ENCODE measurements around the gene OR9A4.
"Not testable (repeated sequence)": the region's sequence is repeated elsewhere in the genome, so short reads cannot be mapped to it uniquely, and the experiment has no call there.

The OR9A4 gene, protein sequence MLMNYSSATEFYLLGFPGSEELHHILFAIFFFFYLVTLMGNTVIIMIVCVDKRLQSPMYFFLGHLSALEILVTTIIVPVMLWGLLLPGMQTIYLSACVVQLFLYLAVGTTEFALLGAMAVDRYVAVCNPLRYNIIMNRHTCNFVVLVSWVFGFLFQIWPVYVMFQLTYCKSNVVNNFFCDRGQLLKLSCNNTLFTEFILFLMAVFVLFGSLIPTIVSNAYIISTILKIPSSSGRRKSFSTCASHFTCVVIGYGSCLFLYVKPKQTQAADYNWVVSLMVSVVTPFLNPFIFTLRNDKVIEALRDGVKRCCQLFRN

DNA sequence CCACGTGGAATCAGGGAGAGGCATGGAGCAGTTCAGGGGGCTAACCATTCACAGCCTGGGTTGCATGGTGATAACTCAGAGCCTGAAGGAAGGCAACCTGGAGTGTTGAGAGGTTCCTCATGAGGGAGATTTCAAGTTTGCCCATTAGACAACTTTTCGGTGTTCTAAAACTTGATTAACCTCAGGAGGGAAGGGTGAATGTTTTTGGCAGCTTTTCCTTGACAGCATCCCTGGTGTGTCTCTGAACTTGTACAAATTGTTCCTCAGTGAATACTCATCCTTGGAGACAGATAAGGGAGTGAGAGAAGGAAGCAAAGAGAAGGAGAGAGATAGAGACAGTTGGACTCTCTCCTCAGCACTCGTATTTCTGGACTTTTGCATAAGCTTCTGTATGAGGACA is at the start of gene OR9A4:
OR9A4 (plus strand) TSS at position 301 of the 400 bp plus-strand sequence. CDS start 2,477 bp downstream, outside the sequence.
- DNase-seq, result no peak

DNA sequence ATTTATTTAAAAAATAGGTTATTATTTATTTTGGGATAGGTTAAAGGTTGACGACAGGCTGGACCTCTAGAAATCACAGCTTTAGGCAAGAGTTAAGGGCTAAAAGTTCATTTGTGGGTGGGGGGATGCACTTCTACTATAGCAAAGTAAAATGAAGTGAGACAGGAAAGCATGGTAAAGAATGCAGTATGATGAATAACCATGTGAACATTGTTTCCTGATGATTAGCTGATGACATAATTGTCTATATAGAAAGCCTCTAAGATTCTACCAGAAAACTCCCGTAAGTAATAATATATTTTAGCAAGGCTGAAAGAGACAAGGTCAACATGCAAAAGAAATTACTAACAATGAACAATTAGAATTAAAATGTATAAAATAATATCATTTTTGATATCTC is 49.2 kb upstream of the OR9A4 start:
- DNase-seq, result no peak

DNA sequence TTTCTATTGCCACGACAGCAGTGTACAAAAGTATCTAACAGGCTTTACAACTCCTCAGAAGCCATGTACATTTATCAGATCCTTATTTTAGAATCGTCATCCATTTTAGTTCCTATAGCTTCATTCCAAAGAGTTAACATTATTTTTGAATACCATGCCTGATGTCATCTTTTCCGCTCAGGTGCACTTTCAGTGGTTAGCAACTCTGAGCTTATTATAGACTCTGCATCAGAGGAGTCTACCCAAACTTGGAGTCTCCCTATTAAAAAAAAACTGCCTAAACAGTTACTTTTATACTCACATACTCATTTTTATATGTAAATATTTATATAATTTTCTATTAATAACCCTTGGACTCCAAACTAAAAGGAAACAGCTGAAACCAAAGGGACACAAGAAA is 43.3 kb upstream of the OR9A4 start:
- DNase-seq, result no peak

DNA sequence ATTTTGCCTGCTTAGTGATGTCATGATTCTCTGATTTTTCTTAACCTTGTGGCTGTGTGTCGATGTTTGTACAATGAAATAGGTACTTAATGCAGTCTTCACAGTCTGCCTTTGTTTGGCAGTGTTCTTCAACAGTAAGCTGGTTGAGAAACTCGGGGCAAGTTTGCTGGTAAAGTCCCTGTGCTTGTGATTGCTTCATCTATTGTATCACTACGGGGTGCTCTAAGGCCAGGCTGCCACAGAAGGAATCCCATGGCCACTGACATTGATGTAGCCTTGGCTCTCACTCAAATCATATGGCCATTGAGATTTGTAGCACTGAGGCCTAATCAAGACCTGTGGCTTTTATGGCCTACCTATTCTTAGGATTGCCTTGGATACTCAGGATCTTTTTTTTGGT is 41.4 kb upstream of the OR9A4 start:
- peak; percentile 82 to 87 for DNase-seq

DNA sequence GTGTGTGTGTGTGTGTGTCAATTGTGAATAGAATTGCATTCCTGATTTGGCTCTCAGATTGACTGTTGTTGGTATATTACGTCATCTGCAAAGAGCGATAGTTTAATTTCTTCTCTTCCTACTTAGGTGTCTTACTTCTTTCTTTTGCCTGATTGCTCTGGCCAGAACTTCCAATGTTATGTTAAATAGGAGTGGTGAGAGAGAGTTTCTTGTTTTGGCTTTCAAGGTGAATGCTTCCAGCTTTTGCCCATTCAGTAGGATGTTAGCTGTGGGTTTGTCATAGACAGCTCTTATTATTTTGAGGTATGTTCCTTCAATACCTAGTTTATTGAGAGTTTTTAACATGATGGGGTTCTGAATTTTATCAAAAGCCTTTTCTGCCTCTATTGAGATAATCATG is 40.7 kb upstream of the OR9A4 start:
- no peak for DNase-seq

DNA sequence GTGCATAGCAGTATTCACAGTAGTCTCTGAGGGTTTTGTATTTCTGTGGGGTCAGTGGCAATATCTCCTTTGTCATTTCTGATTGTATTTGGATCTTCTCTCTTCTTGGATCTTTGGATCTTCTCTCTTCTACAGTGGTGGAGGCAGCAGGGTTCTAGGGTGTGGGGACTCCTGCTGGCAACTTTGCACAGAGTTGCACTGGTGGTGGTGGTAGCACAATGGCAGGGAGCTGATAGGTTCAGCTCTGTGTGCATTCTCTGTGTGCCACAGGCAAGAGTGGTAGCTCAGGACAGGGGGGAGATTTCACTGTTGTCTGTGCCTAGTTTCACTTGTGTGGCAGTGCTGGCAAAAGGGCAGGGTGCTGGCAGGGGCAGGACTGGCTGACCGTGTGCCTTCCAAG is 39.8 kb upstream of the OR9A4 start:
- DNase-seq, result no peak

DNA sequence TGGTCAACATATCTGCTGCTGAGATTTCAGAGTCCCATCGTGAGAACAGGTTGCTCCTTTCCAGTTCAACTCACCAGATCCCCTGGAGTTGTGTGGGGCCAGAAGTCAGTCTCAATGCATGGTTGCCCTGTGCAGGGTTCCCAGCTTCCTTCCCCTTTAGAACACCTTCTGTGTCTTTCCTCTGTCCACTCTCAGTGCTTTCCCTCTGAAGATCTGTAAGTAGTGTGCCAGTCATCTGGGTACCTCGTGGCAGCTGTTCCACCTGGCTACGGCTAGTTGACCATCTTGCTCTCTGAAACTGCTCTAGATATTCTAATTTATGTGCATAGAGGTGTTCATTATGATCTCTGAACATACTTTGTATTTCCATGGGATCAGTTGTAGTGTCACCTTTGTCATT is 38.8 kb upstream of the OR9A4 start:
- DNase-seq, result no peak

DNA sequence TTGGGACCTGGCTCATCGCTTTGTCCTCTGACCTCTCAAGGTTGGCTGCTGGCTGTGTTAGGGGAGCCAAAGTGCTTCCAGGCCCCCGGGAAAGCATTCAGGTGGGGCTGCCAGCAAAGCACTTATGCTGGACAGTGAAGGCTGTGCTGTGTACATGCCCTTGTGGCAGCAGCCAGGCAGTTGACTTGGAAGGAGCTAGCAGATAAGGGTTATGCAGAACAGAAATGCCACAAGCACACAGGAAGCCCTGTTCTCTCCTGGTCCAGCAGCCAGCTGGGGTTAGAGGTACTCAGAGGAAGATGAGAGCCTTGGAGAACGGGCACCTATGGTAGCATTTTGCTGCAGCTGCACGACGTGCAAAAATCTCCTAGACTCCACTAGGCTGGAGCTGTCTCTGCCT is 35.2 kb upstream of the OR9A4 start:
- DNase-seq, result no peak

DNA sequence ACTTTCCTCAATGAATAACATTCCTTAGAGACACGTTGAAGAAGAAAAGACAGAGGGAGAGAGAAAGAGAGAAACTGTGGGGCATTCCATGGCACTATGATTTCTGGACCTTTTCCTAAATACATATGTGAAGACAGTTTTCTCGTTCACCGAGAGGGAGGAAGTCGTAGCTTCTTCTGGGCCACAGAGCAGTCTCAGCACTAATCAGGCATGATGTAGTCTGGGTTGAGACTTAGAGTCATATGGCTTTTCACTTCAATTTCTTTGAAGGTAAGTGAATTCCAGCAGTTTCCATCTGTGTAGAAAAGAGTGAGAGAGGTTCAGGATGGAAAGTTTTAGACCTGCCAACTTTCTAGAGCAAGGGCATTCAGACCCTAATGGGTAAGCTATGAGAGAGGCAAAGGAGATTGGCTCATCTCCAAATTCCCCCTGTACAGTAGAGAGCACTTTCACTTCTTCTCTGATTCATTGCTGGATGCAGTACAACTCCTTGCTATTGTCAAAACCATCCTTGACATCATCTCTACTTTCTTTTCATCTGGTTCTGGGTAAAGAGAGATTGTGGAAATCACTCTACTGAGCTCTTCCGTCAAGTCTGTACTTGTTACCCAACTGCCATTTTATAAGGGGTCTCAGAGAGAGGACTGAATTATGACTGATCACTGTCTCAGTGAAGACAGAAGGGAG is 31.5 kb upstream of the OR9A4 start:
- DNase-seq, result no peak

DNA sequence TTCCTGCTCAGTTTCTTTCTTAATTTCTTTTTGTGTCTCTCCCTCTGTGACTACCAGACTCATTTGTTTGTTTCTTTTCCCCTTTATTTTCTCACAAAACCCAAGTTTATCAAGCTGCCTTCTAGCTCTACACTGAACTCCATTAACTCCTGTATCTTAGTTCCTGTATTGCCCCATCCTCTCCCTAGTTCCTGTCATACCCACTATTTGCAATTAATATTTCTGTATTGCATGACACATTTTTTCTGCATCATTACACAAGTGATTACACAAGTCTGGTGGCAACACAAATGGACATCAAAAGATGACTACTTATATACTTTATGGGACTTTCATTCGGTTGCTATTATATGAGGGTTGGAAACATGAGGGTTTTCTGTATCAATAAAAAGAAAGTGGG is 26.9 kb upstream of the OR9A4 start:
- peak; percentile 93 to 96 for DNase-seq

DNA sequence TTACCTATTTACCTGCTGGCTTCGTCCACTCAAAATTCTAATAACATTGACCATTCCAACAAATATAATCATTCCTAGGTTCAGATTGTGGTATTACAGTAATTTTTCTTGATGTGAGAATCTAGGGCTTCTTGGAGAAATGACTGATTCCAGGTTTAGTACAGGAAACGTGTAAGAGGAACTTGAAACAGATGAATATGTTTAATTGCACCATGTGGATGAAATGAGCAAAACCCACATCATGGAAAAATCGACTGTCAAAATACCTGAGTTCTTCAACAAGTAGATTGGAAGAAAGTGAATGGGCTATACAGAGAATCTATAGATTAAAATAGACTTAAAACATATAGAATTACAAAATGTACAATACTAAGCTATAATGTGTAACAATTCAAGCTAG is 24.9 kb upstream of the OR9A4 start:
- DNase-seq, result peak; percentile 35 to 42

DNA sequence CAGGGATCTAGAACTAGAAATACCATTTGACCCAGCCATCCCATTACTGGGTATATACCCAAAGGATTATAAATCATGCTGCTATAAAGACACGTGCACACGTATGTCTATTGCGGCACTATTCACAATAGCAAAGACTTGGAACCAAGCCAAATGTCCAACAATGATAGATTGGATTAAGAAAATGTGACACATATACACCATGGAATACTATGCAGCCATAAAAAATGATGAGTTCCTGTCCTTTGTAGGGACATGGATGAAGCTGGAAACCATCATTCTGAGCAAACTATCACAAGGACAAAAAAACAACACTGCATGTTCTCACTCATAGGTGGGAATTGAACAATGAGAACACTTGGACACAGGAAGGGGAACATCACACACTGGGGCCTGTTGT is 16.8 kb upstream of the OR9A4 start:
- DNase-seq, result not testable (repeated sequence)

DNA sequence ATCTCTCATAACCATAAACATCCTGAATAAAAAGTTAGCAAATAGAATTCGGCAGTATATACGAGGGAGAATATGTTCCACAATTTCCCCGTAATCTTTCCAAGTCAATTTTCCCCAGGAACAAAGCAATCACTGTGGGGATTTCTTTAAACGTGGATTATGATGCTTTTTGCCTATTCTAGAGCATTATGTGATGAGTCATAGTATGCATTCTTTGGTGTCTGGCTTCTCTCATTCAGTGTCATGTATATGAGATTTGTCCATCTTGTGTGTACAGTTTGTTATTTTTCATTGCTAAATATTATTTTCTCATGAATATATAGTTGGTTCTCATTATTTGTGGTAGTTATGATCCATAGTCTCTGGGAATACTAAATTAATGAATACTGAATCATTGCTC is 9.9 kb upstream of the OR9A4 start:
- no peak for DNase-seq

DNA sequence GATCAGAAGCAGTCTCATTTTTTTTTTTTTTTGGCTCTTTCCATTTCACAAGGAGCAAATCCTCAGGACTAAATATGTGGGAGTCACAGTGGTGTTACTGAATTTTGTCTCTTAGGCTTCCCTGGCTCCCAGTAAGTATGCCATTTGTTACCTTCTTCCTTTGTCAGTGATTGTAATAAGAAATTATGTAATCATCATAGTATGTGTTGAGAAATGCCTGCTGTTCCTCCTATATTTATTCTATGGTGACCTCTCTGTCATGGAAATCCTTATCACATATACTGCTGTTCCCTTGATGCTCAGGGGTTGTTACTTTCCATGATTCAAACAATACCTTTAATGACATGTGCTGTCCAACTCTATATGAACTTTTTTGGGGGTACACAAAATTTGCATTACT is 4.8 kb upstream of the OR9A4 start:
- DNase-seq, result peak; percentile 55 to 59

DNA sequence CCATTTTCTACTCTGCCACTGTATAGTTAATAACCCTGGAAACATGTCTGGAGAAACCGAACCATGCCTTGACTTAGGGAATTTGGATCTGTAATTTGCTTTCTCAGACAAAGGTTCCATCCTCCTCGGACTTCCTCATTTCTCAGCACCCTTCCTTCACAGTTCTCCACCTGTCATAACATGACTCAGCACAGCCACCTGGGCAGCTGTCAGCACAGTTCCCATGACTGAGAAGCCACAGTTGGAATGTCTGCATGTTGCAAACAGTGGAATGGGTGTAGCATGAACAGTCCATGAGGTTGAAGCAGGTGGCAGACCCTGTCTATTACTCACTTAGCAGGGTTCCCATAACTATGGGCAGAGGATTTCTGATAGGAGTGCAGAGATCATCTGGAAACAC is 634 bp upstream of the OR9A4 start:
- DNase-seq, result no peak

DNA sequence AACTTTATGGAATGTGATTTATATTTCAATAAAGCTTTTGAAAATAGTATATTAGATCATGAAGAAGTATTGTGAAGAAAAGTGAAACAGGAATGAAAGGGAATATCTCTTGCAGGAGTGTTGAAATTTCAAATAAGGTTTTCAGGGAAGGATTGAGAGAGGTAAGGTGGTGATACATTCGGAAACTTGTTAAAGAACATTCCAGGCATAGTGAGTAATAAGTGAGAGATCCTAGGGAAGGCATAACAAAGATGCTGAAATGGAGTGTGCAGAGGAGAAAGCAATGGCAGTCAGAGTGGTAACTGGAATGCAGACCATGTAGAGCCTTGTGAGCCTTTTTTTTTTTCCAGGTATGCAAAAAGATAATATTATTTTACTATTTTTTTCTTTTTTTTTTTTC is 4.1 kb downstream of the OR9A4 start:
- no peak for DNase-seq

DNA sequence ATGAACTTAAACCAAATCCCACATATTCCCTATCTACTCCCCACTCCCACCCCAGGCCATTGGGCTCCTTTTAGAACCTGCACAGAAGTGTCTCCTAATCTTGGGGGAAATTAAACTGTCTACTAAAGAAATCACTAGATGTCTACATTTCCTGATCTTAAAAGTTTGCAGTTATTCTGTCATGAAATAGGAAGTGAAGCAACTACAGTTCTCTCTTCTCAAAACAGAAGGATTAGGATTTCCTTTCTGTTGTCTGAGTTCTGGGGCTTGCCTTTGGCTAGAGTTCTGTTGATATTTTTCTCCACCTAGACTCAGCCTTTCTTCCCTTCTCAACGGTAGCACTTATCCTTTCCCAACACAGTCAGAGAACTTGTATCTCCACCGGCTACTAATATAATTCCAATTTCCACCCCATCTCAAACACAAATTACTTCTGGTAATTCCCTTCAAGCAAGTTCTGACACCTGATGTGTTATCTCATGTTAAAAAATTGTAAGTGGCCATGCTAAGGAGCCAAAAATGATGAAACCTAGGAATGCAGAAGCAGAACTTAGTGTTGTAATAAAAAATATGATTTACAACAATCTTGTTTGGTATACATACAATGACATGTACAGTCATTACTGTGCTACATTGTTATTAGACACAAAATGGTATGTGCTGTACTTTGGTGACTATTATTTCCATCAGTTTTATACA is 12.1 kb downstream of the OR9A4 start:
- DNase-seq, result peak; percentile 85 to 90

DNA sequence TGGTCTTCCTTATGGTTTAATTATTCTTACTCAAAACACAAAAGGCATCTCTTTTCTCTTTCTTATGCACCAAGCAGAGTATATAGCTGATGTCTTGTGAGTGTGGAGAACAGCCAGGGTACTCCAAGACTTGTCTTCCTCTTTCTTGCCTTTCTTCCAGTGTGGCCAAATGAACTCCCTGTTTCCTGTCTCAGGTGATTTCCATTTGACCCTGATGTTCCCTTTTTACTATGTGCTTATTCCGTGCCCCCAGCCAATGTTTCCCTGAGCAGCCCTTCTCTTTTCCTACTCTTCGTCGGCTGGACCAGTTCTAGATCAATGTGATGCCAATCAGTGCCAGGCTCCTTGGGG is 12.6 kb downstream of the OR9A4 start:
- DNase-seq, result peak in 1 of 2 experiments; percentile 48

DNA sequence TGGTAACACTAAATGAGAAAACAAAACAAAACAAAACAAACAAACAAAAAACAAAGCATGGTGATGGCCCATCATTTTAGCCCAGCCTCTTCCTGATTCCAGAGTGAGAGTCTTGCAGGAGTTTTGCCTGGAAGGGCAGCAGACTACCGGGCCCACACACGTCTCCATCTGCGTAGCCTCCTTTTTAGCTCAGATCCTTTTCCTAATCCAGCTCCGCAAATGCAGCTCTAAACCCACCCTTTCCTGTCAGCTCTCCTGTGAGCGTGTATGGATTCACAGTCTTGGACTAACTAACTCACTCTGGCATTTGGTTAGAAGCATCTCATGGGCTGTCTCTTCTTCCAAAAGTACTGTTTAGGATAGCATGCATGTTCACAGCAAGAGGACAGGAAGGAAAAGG is 14.0 kb downstream of the OR9A4 start:
- no peak for DNase-seq

DNA sequence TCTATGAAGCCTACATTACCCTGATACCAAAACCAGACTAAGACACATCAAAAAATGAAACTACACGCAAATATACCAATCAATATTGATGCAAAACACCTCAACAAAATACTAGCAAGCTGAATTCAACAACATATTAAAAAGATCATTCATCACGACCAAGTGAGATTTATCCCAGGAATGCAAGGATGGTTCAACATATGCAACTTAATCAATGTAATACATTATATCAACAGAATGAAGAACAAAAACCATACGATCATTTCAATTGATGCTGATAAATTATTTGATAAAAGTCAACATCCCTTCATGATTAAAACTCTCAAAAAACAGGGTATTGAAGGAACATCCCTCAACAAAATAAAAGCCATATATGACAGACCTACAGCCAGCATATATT is 24.9 kb downstream of the OR9A4 start:
- DNase-seq, result no peak

DNA sequence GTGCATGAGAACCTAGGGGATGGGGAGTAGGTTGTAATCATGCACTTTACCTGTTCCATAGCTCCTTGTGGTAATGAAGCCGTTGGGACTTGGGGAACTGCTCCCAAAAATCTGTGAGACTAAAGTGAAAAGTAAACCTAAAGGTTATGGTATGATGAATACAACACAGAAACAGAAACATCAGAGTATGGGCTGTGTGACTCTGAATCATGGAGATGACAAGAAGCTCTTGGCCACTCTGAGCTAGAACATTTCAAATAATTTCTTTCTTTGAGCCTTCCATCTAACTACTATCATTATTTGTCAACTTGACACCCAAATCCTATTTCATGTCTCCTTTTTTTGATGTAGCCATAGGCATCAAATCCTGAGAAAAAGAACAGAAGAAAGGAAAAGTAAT is 27.6 kb downstream of the OR9A4 start:
- no peak for DNase-seq

DNA sequence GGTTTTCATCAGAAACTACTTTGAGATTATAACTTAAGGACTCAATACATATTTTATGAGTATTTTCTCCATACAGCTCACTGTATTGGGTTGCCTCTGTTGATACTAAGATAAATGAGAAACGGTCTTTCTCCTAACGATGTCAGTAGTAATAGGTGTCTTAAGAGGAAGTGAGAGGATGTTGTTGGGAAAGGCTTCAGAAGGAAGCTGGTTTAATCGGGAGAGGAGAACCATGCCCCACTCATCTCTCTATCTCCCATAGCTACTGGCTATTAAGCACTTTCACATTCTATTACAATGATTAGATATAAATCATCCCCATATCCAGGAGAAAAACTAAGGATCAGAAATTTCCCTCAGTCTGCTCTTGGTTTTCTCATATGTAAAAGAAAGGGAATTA is 28.6 kb downstream of the OR9A4 start:
- peak; percentile 19 to 28 for DNase-seq

DNA sequence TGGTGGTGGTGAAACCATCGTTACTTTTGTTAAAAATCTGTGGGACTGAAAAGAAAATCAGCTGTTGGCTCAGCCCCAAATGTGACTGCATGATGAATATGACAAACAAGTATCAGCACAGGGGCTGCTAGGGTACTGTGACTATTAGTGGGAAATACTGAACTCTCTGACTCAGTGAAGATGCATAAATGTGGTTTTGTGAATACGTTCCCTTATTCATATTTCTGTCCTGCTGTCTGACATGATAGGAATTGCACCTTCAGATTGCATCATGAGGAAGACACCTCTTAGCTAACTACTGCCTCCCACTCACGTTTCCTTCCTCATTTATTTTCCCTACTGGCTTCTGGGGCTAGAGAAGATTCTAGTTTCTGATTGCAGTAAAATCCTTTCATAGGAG is 29.2 kb downstream of the OR9A4 start:
- peak; percentile 94 to 96 for DNase-seq

DNA sequence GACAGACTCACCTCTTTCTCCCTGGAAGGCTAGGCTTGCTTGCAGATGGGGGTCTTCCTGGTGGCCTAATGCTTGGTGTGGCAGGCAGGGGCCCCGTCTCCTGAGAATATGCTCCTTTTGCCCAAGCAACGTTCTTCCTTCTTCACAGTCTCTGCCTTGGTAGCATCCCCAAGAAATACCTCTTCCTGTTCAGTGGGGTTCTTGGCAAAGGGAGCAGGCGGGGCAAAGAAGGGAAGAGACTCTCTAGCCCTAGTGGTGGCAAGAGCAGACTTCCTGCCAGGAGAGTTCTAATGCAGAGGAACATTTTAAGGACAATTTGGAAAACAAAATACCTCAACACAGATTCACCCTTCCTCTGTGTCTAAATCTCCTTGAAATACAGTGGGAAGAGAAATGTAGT is 30.6 kb downstream of the OR9A4 start, which contains the start of gene CLEC5A:
CLEC5A (minus strand) TSS at position 179 of the 400 bp plus-strand sequence. CDS start 682 bp downstream, outside the sequence.
- peak; percentile 14 to 28 for DNase-seq

Data from AML-193 (cell line).